ENCODE measurements around the gene LBX1. TPM values are rescaled to one million over a fixed set of nuclear protein-coding genes. Genes with fewer than 3 reads are reported as not detected.

LBX1 gene
- total and polyA plus RNA-seq, 2 of the 4 experiments (the other 2 are of a cell fraction): not detected

GRCh38 chr10:101258179-101258885, 29.1 kb upstream of the LBX1 start:
- TF ChIP-seq FOS (IDR thresholded peaks at IDR 0.05; ENCODE audit: low read depth, low read length) (no peak), MAZ (IDR thresholded peaks at IDR 0.05; ENCODE audit: borderline replicate concordance, low read depth, low read length) (no peak), ELK1 (IDR thresholded peaks at IDR 0.05; ENCODE audit: borderline replicate concordance, low read depth, low read length) (no peak), BHLHE40 (IDR thresholded peaks at IDR 0.05; ENCODE audit: low read depth, low read length) (no peak), SMC3 (IDR thresholded peaks at IDR 0.05; ENCODE audit: low read depth, low read length) (no peak), RAD21 (IDR thresholded peaks at IDR 0.05; ENCODE audit: low read length) (no peak), MXI1 (IDR thresholded peaks at IDR 0.05; ENCODE audit: borderline replicate concordance, low read depth, low read length) (no peak), CHD1 (IDR thresholded peaks at IDR 0.05; ENCODE audit: low read depth, low read length) (no peak)
- in situ Hi-C loops (cut with MboI; ENCODE audit: low sequenced_read_pairs) (no loop called here), dilution Hi-C loops (cut with HindIII; ENCODE audit: low sequenced_read_pairs, unreplicated experiment) (no loop called here), intact Hi-C loops (cut with micrococcal nuclease) (no loop called here)
- H3K27me3 ChIP-seq (ENCODE audit: control insufficient read depth, insufficient read depth, low read length): peaks cover 59% of the 10 kb centered on the region
- no peak overlapping the region for H2BK15ac ChIP-seq (ENCODE audit: low read depth, low read length)
- H3K9ac ChIP-seq (ENCODE audit: low read depth, low read length): no peak overlapping the region
- no peak overlapping the region for H2AK5ac ChIP-seq (ENCODE audit: low read depth, low read length)
- no peaks in the 10 kb centered on the region for H3K4me1 ChIP-seq (ENCODE audit: control insufficient read depth, insufficient read depth, low read length)
- H3K14ac ChIP-seq (replicated peaks; ENCODE audit: low read depth, low read length): no peak overlapping the region
- no peak overlapping the region for H3K4me2 ChIP-seq (ENCODE audit: low read depth, low read length)
- H4K5ac ChIP-seq (ENCODE audit: low read depth, low read length): no peak overlapping the region
- no peak overlapping the region for H3K4me3 ChIP-seq (ENCODE audit: insufficient read depth, low read depth, low read length)
- no peak overlapping the region for H3K18ac ChIP-seq (ENCODE audit: low read depth, low read length)
- H4K91ac ChIP-seq (ENCODE audit: insufficient read depth, low read depth, low read length): no peak overlapping the region
- H4K8ac ChIP-seq (ENCODE audit: low read depth in 2 of 2, low read length in 2 of 2): no peak overlapping the region
- H3K9me3 ChIP-seq (ENCODE audit: control insufficient read depth, insufficient read depth, low read length): peaks cover 5% of the 10 kb centered on the region
- no peaks in the 10 kb centered on the region for H3K36me3 ChIP-seq (ENCODE audit: control insufficient read depth, insufficient read depth, low read length)
- H3K4ac ChIP-seq (ENCODE audit: low read depth, low read length): no peak overlapping the region
- no peak overlapping the region for H2BK20ac ChIP-seq (ENCODE audit: low read depth, low read length)
- H2AFZ ChIP-seq (replicated peaks; ENCODE audit: low read length, poor library complexity): no peak overlapping the region
- no peak overlapping the region for H2BK120ac ChIP-seq (ENCODE audit: low read depth, low read length)
- H3K27ac ChIP-seq (ENCODE audit: insufficient read depth, low read length): no peak overlapping the region
- no CpG with 5 or more reads among the region's 4 CpGs for WGBS, 2 experiments (ENCODE audit: extremely low coverage in 2 of 2, insufficient read length in 1 of 2)
- no peaks in the 10 kb centered on the region for H3K79me1 ChIP-seq (ENCODE audit: low read depth in 1 of 2, low read length in 2 of 2)
- ATAC-seq (ENCODE audit: low read depth) (no peak), DNase-seq (no peak)
- CTCF ChIA-PET: no interaction called here
- H4K20me1 ChIP-seq (ENCODE audit: insufficient read depth, low read length): no peaks in the 10 kb centered on the region
- no peak overlapping the region for H2AK9ac ChIP-seq (replicated peaks; ENCODE audit: low read depth, low read length, poor library complexity)
- H3K23ac ChIP-seq (ENCODE audit: low read depth, low read length): no peak overlapping the region
- no peak overlapping the region for H2BK5ac ChIP-seq (ENCODE audit: low read depth, low read length, poor library complexity, severe bottlenecking)
- H3K56ac ChIP-seq (ENCODE audit: extremely low read depth, insufficient read depth, low read length): no peak overlapping the region
- no peaks in the 10 kb centered on the region for H3K9me1 ChIP-seq (ENCODE audit: insufficient read depth, low read length)
- no TSS peak for BruUV-seq (replicated peaks)
- POLR2A ChIA-PET (ENCODE audit: unreplicated experiment): no interaction called here

Data from IMR-90 (cell line).